Breast epithelium (tissue), 4 donors: ENCODE data around the gene B4GALNT4. TPM values are rescaled to one million over a fixed set of nuclear protein-coding genes. Genes with fewer than 3 reads are reported as not detected.

Source experiments
- DNase-seq, 2 donors: peaks; one replicate each; pipeline ENCODE4 v3.0.0-alpha.2; 2019; ENCODE audit warnings: low spot score in 2 of 2
- H3K27ac ChIP-seq, 2 donors: fragments of 200-600 bp; sonication (generic) in 1 of 2; one replicate each; pipeline ENCODE4 v1.5.1; 2016 to 2019; ENCODE audit warnings: mild to moderate bottlenecking in 1 of 2
- H3K27me3 ChIP-seq, 2 donors: fragments of 200-600 bp; sonication (generic) in 1 of 2; one replicate each; pipeline versions ENCODE4 v1.5.1 to v1.6.0; 2017 to 2019; ENCODE audit warnings: control low read depth in 1 of 2, mild to moderate bottlenecking in 1 of 2
- H3K36me3 ChIP-seq: fragments of 200-600 bp; one replicate; pipeline ENCODE4 v1.5.1; 2019
- H3K4me1 ChIP-seq, 2 donors: fragments of 200-600 bp; sonication (generic); one replicate each; pipeline ENCODE4 v1.5.1; 2016 to 2019; ENCODE audit warnings: control low read depth in 1 of 2
- H3K4me3 ChIP-seq, 3 donors: fragments of 200-600 bp; sonication (generic); 1 replicate in 2 of 3; 2 replicates in 1 of 3; pipeline ENCODE4 v1.5.1; 2016 to 2019; ENCODE audit warnings: mild to moderate bottlenecking in 3 of 3, moderate library complexity in 2 of 3
- H3K9me3 ChIP-seq, 2 donors: fragments of 200-600 bp; sonication (generic) in 1 of 2; one replicate each; pipeline ENCODE4 v1.5.1; 2016 to 2019; ENCODE audit warnings: control low read depth in 1 of 2
- CTCF ChIP-seq, 3 donors: fragments of 450-650 bp; IDR thresholded peaks; one replicate each; pipeline ENCODE4 v1.5.1; 2016 to 2017; ENCODE audit warnings: antibody characterized with exemption in 3 of 3, mild to moderate bottlenecking in 3 of 3, moderate library complexity in 3 of 3
- POLR2A ChIP-seq: fragments of 450-650 bp; IDR thresholded peaks from one replicate; pipeline ENCODE4 v1.6.1; 2016; ENCODE audit warnings: antibody characterized with exemption, mild to moderate bottlenecking, moderate library complexity
- POLR2AphosphoS5 ChIP-seq, 3 donors: sonication (generic); formaldehyde crosslinking; IDR thresholded peaks; one replicate each; pipeline ENCODE4 v1.6.1; 2017; ENCODE audit warnings: antibody characterized with exemption in 3 of 3
- intact Hi-C: fragments of 100-400 bp; cut with DNase I; formaldehyde crosslinking; loops from one replicate; pipeline ENCODE4 v1.15.1; 2023; ENCODE audit warnings: low total_unique reads
- total RNA-seq, 3 donors: library from RNA; depleted of rRNA; stranded (reverse); fragments of >200 nt; gene quantifications; one replicate each; pipeline ENCODE4 v1.1.0, GENCODE V29; 2016

Gene B4GALNT4
- total RNA-seq, 3 donors from 2014 or later = 0.48 to 11.3 (median 8.2) TPM

- H3K27me3 ChIP-seq = no peaks in the 10 kb centered on the region
- TF ChIP-seq POLR2A (peak; percentile 29), POLR2AphosphoS5 (IDR thresholded peaks at IDR 0.05) (peak; percentile 68 to 96 (median 93)), CTCF (IDR thresholded peaks at IDR 0.05) (peak in 2 of 3 donors; percentile 15 to 19)
- intact Hi-C loops = no loop called here
- peak overlapping the region; percentile 98 to 100 for H3K27ac ChIP-seq
- H3K4me3 ChIP-seq = peak overlapping the region; percentile 37 to 72 (median 54)
- H3K4me1 ChIP-seq = peaks cover 7 to 14% of the 10 kb centered on the region in 2 donors
- no peaks in the 10 kb centered on the region for H3K36me3 ChIP-seq
- peak; percentile 92 to 95 for DNase-seq
- H3K9me3 ChIP-seq = no peaks in the 10 kb centered on the region
These were observed 13.5 kb upstream of the B4GALNT4 start for GRCh38 chr11:355581-356458.

- Histone ChIP-seq H3K27ac (no peak overlapping the region), H3K36me3 (no peaks in the 10 kb centered on the region), H3K9me3 (peaks cover 3 to 6% of the 10 kb centered on the region in 2 donors), H3K27me3 (no peaks in the 10 kb centered on the region), H3K4me1 (peaks cover 7 to 14% of the 10 kb centered on the region in 2 donors), H3K4me3 (no peak overlapping the region)
- TF ChIP-seq POLR2AphosphoS5 (IDR thresholded peaks at IDR 0.05) = no peak
- no peak for TF ChIP-seq POLR2A
- no peak for TF ChIP-seq CTCF (IDR thresholded peaks at IDR 0.05)
- intact Hi-C loops = no loop called here
- no peak for DNase-seq
These were observed 12.7 kb upstream of the B4GALNT4 start for GRCh38 chr11:356610-357009.

- Histone ChIP-seq H3K36me3 (no peaks in the 10 kb centered on the region), H3K9me3 (peaks cover 4 to 6% of the 10 kb centered on the region in 2 donors), H3K4me3 (no peak overlapping the region), H3K27me3 (no peaks in the 10 kb centered on the region), H3K4me1 (peaks cover 7 to 11% of the 10 kb centered on the region in 2 donors), H3K27ac (no peak overlapping the region)
- no peak for DNase-seq
- no peak for TF ChIP-seq POLR2AphosphoS5 (IDR thresholded peaks at IDR 0.05)
- no peak for TF ChIP-seq POLR2A
- TF ChIP-seq CTCF (IDR thresholded peaks at IDR 0.05) = no peak
- intact Hi-C loops = no loop called here
These were observed 11.7 kb upstream of the B4GALNT4 start for GRCh38 chr11:357582-357981.

- intact Hi-C loops = no loop called here
- H3K27ac ChIP-seq = no peak overlapping the region
- H3K9me3 ChIP-seq = peaks cover 4 to 6% of the 10 kb centered on the region in 2 donors
- no peak overlapping the region for H3K4me3 ChIP-seq
- peaks cover 6 to 7% of the 10 kb centered on the region in 2 donors for H3K4me1 ChIP-seq
- no peaks in the 10 kb centered on the region for H3K36me3 ChIP-seq
- H3K27me3 ChIP-seq = no peaks in the 10 kb centered on the region
- DNase-seq = peak in 1 of 2 donors; percentile 43
- no peak for TF ChIP-seq POLR2A
- no peak for TF ChIP-seq POLR2AphosphoS5 (IDR thresholded peaks at IDR 0.05)
- no peak for TF ChIP-seq CTCF (IDR thresholded peaks at IDR 0.05)
These were observed 11.0 kb upstream of the B4GALNT4 start for GRCh38 chr11:358129-358800.
